Forelimb muscle (tissue), 1 donor: ENCODE results near the gene UGT2B7. TPM values are rescaled to one million over a fixed set of nuclear protein-coding genes. Genes with fewer than 3 reads are reported as not detected.
"Not testable (repeated sequence)": the region's sequence is repeated elsewhere in the genome, so short reads cannot be mapped to it uniquely, and the experiment has no call there.

Experiments used
- DNase-seq: peaks from one replicate; pipeline ENCODE4 v3.0.0-alpha.2; 2013; ENCODE audit warnings: low read depth
- polyA plus RNA-seq: library from polyadenylated mRNA; unstranded; fragments of 120-200 nt; gene quantifications from one replicate; pipeline ENCODE4 v1.2.1, GENCODE V29; 2013; ENCODE audit not compliant: insufficient read length

Gene UGT2B7
- 0.19 TPM for polyA plus RNA-seq

GRCh38 chr4:69096111-69096656, at the start of gene UGT2B7:
Gene UGT2B7 (plus strand): TSS chr4:69096474. CDS start chr4:69096521, 47 bp downstream.
- no peak for DNase-seq

- no peak for DNase-seq
These were observed 46.4 kb upstream of the UGT2B7 start for GRCh38 chr4:69049860-69050259.

- DNase-seq, result not testable (repeated sequence)
These were observed 45.3 kb upstream of the UGT2B7 start for GRCh38 chr4:69050853-69051575.

DNA sequence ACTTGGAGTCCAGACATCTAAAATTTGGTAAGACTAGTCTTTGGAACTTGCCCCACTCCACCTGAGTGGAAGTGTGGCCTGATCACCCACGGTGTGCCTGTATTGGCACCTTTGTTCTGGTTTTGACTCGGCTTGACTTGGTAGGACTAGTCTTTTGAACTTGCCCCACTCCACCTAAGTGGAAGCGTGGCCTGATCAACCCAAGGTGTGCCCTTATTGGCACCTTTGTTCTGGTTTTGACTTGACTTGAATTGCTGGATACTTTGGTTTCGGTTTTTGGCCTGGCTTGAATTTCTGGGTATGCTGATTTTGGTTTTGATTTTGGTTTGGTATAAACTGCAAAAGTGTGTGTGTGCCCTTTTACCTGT, 44.7 kb upstream of the UGT2B7 start:
- no peak for DNase-seq

DNA sequence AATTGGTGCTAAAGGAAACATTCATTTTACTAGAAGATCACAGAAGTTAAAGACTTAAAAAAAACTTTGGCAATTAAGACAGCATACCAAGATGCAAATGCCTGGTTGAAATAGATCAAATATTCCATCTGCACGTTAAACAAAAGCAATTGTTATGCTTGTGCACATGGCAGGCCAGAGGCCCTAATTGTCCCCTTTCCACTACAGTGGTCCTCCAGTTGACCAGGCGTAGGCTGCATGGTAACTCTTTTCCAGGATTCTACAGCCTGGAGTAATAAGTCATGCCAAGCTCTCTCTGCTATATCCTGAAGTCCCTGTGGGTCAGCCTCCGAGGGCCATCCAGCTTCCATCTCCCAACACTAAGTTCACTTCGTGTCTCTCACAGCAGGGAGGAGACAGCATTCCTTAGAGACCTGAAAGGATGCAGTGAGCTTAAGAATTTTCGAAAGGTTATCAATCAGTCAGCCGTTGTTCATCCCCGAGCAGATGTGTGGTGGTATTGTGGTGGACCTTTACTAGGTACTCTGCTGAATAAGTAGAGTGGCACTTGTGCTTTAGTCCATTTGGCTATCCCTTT, 42.9 kb upstream of the UGT2B7 start:
- DNase-seq, result not testable (repeated sequence)

GRCh38 chr4:69054033-69054432, 42.2 kb upstream of the UGT2B7 start:
- DNase-seq, result not testable (repeated sequence)

GRCh38 chr4:69054578-69055200, 41.6 kb upstream of the UGT2B7 start:
- no peak for DNase-seq

DNA sequence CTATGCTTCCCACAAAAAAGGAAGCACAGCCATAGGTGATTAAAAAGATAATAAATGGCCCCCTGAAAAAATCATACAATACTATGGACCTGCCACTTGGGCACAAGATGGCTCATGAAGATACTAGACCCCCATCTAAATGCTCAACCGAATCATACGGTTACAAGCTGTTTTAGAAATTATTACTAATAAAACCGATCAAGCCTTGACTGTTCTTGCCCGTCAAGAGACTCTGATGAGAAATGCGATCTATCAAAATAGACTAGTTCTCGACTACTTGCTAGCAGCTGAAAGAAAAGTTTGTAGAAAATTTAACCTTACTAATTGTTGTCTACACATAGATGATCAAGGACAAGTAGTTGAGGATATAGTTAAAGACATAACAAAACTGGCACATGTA, 40.1 kb upstream of the UGT2B7 start:
- DNase-seq, result no peak

- no peak for DNase-seq
These were observed 39.2 kb upstream of the UGT2B7 start for GRCh38 chr4:69056921-69057550.

GRCh38 chr4:69057620-69058409, 38.5 kb upstream of the UGT2B7 start:
- DNase-seq, result no peak

DNA sequence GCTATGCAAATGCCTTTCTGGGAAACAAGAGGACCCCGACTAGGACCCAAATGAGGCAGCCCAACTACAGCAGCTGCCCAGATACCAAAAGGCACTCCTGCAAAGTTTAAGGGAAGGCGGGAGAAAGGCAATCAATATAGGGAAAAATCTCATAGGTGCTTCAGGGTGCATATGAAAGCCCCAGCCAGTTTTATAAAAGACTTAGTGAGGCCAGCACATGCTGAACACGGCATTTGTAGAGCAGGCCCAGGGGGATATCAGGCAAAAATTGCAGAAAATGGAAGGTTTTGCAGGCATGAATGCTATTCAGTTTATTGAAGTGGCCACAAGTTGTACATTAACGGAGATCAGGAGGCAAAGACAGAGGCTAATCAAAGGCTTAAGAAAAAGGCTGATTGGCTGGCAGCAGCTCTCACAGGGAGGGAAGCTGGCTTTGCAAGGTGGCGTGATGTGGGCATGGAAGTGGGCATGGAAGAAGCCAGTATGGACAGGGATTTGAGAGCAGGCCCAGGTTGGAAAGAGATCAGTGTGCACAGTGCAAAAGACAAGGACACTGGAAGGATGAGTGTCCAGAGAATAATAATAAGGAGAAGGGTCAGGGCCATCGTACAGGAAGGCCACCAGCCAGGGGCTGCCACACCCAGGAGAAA, 37.7 kb upstream of the UGT2B7 start:
- no peak for DNase-seq

DNA sequence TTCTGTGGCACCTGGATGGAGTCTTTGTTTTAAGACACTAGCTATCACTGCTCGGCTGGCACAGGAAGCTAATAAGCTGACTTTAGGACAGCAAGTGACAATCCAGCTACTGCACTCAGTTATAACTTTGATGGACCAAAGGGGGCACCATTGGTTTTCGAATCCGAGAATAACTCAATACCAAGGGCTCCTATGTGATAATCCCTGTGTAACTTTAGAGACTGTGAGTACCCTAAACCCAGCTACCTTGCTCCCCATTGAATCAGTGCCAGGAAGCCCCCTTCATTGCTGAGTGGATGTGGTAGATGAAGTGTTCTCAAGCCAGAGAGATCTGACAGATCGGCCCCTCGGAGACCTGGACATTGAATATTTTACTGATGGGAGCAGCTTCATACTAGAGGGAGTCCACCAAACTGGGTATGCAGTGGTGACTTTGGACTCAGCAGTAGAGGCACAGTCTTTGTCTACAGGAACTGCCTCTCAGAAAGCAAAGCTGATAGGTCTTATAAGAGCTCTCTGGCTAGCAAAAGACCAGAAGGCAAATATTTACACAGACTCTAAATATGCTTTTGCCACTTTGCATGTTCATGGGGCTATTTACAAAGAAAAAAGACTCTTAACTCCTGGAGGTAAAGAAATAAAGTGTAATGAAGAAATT, 35.5 kb upstream of the UGT2B7 start:
- DNase-seq, result no peak

- DNase-seq, result no peak
These were observed 31.9 kb upstream of the UGT2B7 start for GRCh38 chr4:69064391-69064790.

GRCh38 chr4:69066945-69067344, 29.3 kb upstream of the UGT2B7 start:
- DNase-seq, result no peak

DNA sequence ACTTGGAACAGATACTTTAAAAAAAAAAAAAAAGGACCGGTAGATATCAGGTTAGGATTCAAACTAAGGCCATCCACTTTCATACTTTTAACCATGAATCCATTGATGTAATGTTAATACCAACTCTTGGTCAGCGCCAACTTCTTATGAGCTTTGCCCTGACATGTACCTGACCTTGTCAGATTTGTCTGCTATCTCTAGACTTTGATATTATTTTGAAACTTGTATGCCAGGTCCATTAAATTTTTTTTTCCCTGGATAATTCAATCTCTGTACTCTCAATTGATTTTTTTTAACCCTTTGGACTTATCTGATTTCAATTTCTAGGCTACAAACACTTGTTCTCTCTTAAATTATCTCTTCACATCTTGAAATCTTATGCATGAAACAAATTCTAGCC, 27.2 kb upstream of the UGT2B7 start:
- no peak for DNase-seq

DNA sequence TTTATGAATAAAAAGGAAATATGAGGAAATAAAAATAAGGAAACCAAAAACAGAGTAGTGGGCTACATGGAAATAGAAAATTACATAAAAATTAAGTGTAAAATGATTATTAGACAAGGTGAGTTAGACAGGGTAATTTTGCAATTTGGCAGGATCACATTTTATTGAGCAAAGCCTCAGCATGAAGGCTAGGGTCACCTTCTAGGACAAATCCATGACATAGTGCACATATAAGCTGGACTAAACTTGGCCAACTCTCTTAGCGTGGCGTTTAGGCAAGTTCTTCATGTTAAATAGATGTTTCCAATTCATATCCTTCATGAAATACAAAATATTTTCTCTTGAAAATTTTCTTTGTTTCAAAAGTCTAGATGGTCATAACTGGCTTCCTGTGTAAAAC, 25.7 kb upstream of the UGT2B7 start:
- DNase-seq, result no peak

- no peak for DNase-seq
These were observed 25.0 kb upstream of the UGT2B7 start for GRCh38 chr4:69071286-69071685.

GRCh38 chr4:69073375-69073774, 22.9 kb upstream of the UGT2B7 start:
- DNase-seq, result no peak

- DNase-seq, result no peak
These were observed 21.0 kb upstream of the UGT2B7 start for GRCh38 chr4:69075061-69075792.

- no peak for DNase-seq
These were observed 17.4 kb upstream of the UGT2B7 start for GRCh38 chr4:69078852-69079251.
